SHP77 treated with DMSO at 0.1 percent for 48 hours (cell line): ENCODE data around the gene MARCHF2.
"Not testable (repeated sequence)": the region's sequence is repeated elsewhere in the genome, so short reads cannot be mapped to it uniquely, and the experiment has no call there.

Source experiments
- DNase-seq: peaks from one replicate; lab custom pipeline; 2025; lab: John Stamatoyannopoulos, UW

Gene MARCHF2, protein sequence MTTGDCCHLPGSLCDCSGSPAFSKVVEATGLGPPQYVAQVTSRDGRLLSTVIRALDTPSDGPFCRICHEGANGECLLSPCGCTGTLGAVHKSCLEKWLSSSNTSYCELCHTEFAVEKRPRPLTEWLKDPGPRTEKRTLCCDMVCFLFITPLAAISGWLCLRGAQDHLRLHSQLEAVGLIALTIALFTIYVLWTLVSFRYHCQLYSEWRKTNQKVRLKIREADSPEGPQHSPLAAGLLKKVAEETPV

DNA sequence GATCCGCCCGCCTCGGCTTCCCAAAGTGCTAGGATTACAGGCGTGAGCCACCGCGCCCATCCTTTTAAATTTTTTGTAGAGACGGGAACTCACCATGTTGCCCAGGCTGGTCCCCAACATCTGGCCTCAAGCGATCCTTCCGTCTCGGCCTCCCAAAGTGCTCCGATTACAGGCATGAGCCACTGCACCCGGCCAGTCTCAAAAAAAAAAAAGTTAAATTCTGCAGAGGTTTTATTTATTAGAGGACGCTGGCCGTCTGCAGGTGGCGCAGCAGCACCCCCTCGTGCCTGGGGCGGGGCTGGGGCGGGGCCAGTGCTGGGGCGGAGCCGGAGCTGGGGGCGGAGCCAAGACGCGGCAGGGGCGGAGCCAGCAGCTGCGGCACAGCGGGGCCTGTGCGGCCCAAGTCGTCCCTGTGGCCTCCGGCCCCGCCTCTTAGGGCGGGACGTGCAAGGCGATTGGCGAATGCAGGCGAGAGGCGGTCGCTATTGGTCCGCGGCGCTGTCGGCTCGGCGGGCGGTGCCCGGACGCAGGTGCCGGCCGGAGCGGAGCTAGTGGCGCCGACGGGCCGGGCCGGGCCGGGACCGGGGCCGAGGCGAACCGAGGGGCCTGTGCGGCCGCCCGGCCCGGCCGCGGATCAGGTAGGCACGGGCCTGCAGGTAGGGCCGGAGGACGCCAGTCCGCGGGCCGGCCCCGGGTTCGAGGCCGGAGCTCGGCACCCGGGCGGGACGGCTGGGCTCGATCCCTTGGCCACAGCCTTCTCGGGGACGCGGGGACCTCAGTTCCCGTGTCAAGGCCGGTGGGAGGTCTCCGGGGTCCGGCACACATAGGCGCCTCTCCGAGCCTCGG, at the start of gene MARCHF2:
MARCHF2 (plus strand) TSS at position 523 of the 846 bp plus-strand sequence. CDS start 8,536 bp downstream, outside the sequence.
- DNase-seq, result peak; percentile 62

DNA sequence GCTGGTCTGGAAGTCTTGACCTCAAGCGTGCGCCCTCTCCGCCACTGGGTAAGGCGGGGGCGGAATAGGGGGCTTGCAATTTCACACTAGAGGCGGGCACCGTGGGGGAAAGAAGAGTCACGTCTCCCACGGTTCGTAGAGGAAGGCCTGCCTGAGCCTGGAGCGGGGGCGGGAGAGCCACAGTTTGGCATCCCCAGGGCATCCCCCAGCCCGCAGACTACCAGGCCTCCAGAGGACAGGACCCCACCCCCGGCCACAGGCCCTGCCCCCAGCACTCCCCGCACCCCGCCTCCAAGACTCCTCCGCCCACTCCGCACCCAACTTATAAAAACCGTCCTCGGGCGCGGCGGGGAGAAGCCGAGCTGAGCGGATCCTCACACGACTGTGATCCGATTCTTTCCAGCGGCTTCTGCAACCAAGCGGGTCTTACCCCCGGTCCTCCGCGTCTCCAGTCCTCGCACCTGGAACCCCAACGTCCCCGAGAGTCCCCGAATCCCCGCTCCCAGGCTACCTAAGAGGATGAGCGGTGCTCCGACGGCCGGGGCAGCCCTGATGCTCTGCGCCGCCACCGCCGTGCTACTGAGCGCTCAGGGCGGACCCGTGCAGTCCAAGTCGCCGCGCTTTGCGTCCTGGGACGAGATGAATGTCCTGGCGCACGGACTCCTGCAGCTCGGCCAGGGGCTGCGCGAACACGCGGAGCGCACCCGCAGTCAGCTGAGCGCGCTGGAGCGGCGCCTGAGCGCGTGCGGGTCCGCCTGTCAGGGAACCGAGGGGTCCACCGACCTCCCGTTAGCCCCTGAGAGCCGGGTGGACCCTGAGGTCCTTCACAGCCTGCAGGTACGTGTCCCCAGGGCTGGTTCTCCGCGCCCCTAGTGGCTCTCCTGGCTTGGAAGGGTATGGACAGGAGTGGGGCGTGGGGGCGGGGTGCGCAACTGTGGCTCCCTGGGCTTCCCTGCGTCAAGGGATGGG, 49.0 kb upstream of the MARCHF2 start, which contains the start of gene ANGPTL4:
ANGPTL4 (plus strand) TSS at position 353 of the 969 bp plus-strand sequence; CDS start at position 520, 167 bp downstream.
- no peak for DNase-seq

DNA sequence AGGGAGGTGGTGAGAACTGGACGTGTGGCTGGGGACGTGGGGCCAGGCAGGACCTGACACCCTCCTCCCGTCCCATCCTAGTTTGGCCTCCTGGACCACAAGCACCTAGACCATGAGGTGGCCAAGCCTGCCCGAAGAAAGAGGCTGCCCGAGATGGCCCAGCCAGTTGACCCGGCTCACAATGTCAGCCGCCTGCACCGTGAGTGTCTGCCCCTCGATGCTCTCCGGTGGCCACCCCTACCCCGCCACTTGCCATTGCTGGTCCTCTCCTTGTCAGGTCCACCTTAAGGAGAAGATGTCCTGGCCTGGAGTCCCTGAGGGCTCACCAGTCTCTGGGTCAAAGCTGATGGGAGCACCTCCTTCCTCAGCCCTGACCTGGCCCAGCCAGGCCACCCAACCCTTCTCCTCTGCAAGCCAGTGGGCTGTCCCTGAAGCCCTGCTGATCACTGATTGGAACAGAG, 47.0 kb upstream of the MARCHF2 start:
- DNase-seq, result no peak

DNA sequence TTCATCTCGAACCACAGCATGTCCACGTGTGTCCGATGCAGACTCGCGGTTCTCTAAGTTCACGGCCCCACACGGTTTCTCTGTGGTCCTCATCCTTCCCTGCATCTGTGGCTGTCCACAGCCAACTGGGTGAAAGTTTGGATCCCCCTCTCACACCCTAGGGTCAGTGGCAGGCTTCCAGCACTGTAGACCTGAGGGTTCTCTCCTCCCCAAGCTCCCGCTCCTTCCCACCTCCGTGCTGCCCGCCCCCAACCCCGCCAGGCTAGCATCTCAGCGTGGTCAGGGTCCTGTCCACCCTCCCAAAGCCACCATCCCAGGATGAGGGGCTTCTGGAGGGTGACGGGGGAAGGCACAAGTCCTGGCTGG, 46.2 kb upstream of the MARCHF2 start:
- no peak for DNase-seq

DNA sequence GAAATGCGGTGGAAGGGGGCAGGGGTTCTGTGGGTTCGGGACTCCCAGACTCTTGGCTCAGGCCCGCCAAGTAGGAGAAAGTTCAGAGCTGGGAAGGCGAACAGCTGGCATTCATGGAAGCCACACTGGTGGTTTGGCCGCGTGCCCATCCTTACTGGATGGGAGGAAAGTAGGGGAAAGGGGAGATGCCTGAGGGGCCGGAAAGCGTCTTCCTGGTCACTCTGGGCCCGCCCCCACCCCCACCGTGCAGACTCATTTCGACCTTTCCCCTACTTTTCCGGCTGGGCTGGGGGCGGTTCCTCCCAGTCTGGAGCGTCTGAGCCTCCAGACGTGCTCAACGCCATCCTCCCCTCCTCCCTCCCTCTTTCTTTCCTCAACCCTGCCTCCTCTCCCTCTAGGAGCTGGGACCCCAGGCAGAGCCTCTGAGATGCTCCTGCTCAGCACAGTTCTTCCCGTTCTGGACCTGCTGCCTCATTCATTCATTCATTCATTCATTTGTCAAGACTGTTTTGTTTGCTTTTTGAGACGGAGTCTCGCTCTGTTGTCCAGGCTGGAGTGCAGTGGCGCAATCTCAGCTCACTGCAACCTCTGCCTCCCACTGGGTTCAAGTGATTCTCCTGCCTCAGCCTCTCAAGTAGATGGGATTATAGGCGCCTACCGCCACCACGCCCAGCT, 45.6 kb upstream of the MARCHF2 start:
- peak; percentile 13 for DNase-seq

DNA sequence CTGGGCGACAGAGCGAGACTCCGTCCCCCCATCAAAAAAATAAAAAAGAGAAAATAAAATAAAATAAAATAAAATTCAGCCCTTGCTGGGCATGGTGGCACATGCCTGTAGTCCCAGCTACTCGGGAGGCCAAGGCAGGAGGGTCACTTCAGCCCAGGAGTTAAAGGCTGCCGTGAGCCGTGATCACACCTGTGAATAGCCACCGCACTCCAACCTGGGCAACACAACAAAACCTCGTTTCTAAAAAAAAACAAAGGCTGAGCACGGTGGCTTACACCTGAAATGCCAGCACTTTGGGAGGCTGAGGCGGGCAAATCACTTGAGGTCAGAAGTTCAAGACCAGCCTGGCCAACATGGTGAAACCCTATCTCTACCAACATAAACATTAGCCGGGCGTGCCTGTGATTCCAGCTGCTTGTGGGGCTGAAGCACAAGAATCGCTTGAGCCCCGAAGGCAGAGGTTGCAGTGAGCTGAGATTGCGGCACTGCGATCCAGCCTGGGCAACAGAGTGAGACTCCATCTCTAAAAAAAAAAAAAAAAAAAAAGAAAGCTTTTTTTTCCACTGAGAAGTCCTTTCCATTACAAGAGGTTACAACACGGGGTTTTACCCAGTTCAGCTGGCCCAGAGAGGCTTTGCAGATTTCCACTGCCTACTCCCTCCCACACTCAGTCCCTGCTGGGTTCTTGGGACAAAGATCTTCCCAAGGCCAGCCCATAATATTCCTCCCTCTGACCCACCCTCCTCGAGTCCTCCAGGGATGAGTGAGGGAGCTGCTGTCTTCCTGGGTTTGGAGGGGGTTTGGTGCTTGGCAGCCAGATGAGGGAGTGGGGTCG, 42.7 kb upstream of the MARCHF2 start:
- DNase-seq, result no peak

DNA sequence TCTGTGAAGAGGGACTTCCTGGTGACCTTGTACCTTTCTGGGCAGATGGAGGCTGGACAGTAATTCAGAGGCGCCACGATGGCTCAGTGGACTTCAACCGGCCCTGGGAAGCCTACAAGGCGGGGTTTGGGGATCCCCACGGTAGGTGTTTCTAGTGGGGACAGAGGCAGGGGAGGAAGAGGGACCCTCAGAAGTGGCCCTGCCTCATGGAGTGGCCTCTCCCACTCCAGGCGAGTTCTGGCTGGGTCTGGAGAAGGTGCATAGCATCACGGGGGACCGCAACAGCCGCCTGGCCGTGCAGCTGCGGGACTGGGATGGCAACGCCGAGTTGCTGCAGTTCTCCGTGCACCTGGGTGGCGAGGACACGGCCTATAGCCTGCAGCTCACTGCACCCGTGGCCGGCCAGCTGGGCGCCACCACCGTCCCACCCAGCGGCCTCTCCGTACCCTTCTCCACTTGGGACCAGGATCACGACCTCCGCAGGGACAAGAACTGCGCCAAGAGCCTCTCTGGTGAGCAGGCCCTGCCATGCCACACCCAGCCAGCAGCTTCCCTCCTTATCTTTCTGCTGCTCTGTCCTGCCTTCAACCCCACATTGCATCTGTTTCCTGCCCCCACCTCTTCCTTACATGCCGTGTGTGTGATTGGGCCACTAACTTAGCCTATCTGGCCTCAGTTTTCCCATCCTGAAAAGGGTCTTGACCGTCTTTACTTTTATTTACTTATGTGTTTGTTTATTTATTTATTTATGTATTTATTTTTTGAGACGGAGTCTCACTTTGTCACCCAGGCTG, 41.9 kb upstream of the MARCHF2 start:
- no peak for DNase-seq

DNA sequence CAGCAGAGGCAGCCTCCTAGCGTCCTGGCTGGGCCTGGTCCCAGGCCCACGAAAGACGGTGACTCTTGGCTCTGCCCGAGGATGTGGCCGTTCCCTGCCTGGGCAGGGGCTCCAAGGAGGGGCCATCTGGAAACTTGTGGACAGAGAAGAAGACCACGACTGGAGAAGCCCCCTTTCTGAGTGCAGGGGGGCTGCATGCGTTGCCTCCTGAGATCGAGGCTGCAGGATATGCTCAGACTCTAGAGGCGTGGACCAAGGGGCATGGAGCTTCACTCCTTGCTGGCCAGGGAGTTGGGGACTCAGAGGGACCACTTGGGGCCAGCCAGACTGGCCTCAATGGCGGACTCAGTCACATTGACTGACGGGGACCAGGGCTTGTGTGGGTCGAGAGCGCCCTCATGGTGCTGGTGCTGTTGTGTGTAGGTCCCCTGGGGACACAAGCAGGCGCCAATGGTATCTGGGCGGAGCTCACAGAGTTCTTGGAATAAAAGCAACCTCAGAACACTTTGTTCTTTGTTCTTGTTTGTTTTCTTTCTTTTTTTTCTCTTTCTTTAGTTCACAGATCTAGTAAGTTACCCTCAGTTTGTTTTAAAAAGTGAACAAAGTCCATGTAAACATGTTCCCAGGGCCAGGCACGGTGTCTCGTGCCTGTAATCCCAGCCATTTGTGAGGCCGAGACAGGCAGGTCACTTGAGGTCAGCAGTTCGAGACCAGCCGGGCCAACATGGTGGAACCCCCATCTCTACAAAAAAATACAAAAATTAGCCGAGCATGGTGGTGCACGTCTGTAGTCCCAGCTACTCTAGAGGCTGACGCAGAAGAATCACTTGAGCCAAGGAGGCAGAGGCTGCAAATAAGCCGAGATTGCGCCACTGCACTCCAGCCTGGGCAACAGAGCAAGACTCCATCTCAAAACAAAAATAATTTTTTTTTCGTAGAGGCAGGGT, 39.0 kb upstream of the MARCHF2 start:
- no peak for DNase-seq

DNA sequence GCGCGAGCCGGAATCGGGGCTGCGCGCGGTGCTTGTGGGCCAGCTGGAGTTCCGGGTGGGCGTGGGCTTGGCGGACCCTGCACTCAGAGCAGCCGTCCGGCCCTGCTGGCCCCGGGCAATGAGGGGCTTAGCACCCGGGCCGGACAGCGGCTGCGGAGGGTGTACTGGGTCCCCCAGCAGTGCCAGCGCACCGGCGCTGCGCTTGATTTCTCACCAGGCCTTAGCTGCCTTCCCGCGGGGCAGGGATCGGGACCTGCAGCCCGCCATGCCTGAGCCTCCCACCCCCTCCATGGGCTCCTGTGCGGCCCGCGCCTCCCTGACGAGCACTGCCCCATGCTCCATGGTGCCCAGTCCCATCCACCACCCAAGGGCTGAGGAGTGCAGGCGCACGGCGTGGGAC, 37.3 kb upstream of the MARCHF2 start:
- not testable (repeated sequence) for DNase-seq

DNA sequence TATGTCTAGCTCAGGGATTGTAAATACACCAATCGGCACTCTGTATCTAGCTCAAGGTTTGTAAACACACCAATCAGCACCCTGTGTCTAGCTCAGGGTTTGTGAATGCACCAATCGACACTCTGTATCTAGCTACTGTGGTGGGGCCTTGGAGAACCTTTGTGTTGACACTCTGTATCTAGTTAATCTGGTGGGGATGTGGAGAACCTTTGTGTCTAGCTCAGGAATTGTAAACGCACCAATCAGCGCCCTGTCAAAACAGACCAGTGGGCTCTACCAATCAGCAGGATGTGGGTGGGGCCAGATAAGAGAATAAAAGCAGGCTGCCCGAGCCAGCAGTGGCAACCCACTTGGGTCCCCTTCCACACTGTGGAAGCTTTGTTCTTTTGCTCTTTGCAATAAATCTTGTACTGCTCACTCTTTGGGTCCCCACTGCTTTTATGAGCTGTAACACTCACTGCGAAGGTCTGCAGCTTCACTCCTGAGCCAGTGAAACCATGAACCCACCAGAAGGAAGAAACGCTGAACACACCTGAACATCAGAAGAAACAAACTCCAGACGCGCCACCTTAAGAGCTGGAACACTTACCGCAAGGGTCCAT, 36.6 kb upstream of the MARCHF2 start:
- not testable (repeated sequence) for DNase-seq

DNA sequence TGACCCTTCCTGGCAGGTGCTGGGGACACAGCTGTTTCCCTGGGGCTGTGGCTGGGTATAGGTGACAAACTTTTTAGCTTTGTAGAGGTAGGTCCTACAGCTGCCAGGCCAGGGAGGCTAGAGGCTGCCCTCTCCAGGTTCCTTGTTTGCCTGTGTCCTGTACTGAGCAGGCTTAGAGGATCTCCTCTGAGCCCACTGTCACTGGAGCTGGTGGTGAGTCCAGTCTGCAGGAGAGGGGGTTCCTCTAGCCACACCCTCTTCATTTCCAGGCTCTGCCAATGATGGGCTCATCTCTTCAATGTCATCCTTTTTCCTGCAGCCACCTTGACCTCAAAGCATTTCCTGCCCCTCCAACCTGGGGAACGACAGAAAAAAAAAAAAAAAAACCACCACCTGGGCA, 35.5 kb upstream of the MARCHF2 start:
- no peak for DNase-seq

DNA sequence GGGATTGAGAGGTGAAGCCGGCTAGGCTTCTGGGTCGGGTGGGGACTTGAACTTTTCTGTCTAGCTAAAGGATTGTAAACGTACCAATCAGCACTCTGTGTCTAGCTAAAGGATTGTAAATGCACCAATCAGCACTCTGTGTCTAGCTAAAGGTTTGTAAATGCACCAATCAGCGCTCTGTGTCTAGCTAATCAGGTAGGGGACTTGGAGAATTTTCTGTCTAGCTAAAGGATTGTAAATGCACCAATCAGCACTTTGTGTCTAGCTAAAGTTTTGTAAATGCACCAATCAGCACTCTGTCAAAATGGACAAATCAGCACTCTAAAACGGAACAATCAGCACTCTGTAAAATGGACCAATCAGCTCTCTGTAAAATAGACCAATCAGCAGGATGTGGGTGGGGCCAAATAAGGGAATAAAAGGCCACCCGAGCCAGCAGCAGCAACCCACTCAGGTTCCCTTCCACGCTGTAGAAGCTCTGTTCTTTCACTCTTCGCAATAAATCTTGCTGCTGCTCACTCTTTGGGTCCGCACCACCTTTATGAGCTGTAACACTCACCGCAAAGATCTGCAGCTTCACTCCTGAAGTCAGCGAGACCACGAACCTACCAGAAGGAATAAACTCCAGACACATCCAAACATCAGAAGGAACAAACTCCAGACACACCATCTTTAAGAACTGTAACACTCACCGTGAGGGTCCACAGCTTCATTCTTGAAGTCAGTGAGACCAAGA, 33.8 kb upstream of the MARCHF2 start:
- DNase-seq, result not testable (repeated sequence)

DNA sequence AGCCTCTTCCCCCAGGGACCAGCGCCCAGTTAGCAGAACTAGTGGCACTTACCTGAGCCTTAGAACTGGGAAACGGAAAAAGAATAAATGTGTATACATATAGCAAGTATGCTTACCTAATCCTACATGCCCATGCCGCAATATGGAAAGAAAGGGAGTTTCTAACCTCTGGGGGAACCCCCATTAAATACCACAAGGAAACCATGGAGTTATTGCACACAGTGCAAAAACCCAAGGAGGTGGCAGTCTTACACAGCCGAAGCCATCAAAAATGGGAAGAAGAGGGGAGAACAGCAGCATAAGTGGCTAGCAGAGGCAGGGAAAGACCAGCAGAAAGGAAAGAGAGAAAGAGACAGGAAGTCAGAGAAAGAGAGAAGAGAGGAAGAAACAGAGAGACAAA, 28.5 kb upstream of the MARCHF2 start:
- DNase-seq, result not testable (repeated sequence)

DNA sequence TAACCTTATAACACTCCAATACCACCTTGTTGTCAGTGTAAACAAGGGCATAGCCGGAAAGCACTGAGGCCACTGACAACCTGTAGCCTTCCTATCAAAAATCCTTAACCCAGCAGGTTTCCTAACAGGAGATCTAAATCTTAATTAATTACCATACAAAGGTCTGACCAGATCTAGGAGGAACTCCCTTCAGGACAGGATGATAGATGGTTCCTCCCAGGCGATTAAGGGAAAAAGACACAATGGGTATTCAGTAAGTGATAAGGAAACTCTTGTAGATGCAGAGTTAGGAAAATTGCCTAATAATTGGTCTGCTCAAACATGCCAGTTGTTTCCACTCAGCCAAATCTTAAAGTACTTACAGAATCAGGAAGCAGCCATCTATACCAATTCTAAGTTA, 28.0 kb upstream of the MARCHF2 start:
- not testable (repeated sequence) for DNase-seq

DNA sequence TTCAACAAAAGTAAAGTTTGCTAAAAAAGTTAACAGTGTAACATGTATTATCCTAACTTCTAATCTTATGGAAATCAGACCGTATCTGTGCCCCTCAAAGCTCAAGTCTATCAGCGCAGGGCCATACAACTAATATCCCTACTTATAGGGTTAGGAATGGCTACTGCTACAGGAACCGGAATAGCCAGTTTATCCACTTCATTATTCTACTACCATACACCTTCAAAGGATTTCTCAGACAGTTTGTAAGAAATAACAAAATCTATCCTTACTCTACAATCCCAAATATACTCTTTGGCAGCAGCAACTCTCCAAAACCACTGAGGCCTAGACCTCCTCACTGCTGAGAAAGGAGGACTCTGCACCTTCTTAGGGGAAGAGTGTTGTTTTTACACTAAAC, 27.5 kb upstream of the MARCHF2 start:
- DNase-seq, result not testable (repeated sequence)

DNA sequence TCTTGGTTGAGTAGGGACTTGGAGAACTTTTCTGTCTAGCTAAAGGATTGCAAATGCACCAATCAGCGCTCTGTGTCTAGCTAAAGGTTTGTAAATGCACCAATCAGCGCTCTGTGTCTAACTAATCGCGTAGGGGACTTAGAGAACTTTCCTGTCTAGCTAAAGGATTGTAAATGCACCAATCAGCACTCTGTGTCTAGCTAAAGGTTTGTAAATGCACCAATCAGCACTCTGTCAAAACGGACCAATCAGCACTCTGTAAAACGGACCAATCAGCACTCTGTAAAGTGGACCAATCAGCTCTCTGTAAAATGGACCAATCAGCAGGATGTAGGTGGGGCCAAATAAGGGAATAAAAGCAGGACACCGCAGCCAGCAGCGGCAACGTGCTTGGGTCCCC, 26.7 kb upstream of the MARCHF2 start:
- not testable (repeated sequence) for DNase-seq

DNA sequence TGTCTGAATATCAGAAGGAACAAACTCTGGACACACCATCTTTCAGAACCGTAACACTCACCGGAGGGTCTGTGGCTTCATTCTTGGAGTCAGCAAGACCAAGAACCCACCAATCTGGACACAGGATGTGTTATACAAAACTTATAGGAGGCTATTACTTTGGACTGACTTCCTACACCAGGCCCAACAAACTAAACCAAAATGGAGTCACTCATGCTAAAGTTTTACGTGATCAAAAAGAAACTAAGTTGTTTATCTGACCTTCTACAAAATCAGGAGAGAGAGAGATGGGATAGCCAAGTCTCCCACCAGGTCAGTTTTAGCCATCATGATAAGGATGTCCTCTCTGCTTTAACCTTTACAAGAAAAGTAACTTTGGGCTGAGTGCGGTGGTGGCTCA, 26.1 kb upstream of the MARCHF2 start:
- DNase-seq, result no peak
